PC-3 (cell line): ENCODE results near the gene ARL11. TPM values are rescaled to one million over a fixed set of nuclear protein-coding genes. Genes with fewer than 3 reads are reported as not detected.

Experiments used
- ATAC-seq: fragments of 200-7000 bp; cut with Tn5 transposase; 2 replicates; pipeline ENCODE4 v1.9.1; 2020; ENCODE audit warnings: mild to moderate bottlenecking, moderate library complexity
- BruUV-seq: library from RNA; stranded (reverse); fragments of 400-500 nt; replicated peaks from 2 replicates; lab custom pipeline; 2021; lab: Mats Ljungman, UMichigan
- CTCF ChIA-PET: fragments of 300-600 bp; sonication (Branson Sonifier 250); formaldehyde crosslinking; loops from one replicate; lab custom pipeline; 2022; ENCODE audit warnings: antibody characterized with exemption; lab: Charles Lee
- POLR2A ChIA-PET: fragments of 300-600 bp; sonication (Branson Sonifier 250); formaldehyde crosslinking; loops from one replicate; lab custom pipeline; 2022; ENCODE audit warnings: antibody characterized with exemption; ENCODE audit not compliant: unreplicated experiment; lab: Charles Lee
- DNase-seq: peaks from one replicate; pipeline ENCODE4 v3.0.0-alpha.2; 2015
- H2AFZ ChIP-seq: fragments of 300-600 bp; sonication (generic); 2 replicates; pipeline ENCODE4 v1.6.0; 2016; ENCODE audit warnings: antibody characterized with exemption, low read length
- H3F3A ChIP-seq: fragments of 300-600 bp; sonication (generic); one replicate; pipeline ENCODE4 v1.6.0; 2017; ENCODE audit warnings: antibody characterized with exemption, low read length, control low read depth, mild to moderate bottlenecking; ENCODE audit not compliant: unreplicated experiment
- H3K27ac ChIP-seq: fragments of 300-600 bp; sonication (generic); 2 replicates; pipeline ENCODE4 v1.5.1; 2016; ENCODE audit warnings: mild to moderate bottlenecking, low read length
- H3K27me3 ChIP-seq: fragments of 300-600 bp; sonication (generic); 2 replicates; pipeline ENCODE4 v1.6.1; 2016; ENCODE audit warnings: low read length, mixed read lengths
- H3K36me3 ChIP-seq: fragments of 300-600 bp; sonication (generic); 2 replicates; pipeline ENCODE4 v1.6.1; 2016; ENCODE audit warnings: low read depth, mixed run types, low read length, mixed read lengths
- H3K4me1 ChIP-seq: fragments of 300-600 bp; sonication (generic); 2 replicates; pipeline ENCODE4 v1.5.1; 2016; ENCODE audit warnings: low read length; ENCODE audit not compliant: insufficient read depth
- H3K4me2 ChIP-seq: fragments of 300-600 bp; sonication (generic); 2 replicates; pipeline ENCODE4 v1.6.0; 2016; ENCODE audit warnings: low read length
- H3K4me3 ChIP-seq: fragments of 300-600 bp; sonication (generic); 2 replicates; pipeline ENCODE4 v1.5.1; 2016; ENCODE audit warnings: mild to moderate bottlenecking, low read length, mixed read lengths
- H3K79me2 ChIP-seq: fragments of 300-600 bp; sonication (generic); 2 replicates; pipeline ENCODE4 v1.6.1; 2017; ENCODE audit warnings: low read length, mixed read lengths
- H3K9ac ChIP-seq: fragments of 300-600 bp; sonication (generic); 2 replicates; pipeline ENCODE4 v1.6.0; 2016; ENCODE audit warnings: mild to moderate bottlenecking, low read length
- H3K9me2 ChIP-seq: fragments of 300-600 bp; sonication (generic); replicated peaks from 2 replicates; pipeline ENCODE4 v1.6.1; 2016; ENCODE audit warnings: mixed run types, low read length, mixed read lengths
- H3K9me3 ChIP-seq: fragments of 300-600 bp; sonication (generic); 2 replicates; pipeline ENCODE4 v1.6.1; 2016; ENCODE audit warnings: low read length, mixed read lengths
- H4K20me1 ChIP-seq: fragments of 300-600 bp; sonication (generic); 2 replicates; pipeline ENCODE4 v1.6.1; 2016; ENCODE audit warnings: low read length, mixed read lengths
- EZH2 ChIP-seq: fragments of 300-600 bp; sonication (generic); IDR thresholded peaks from one replicate; pipeline ENCODE4 v1.6.1; 2017; ENCODE audit warnings: antibody characterized with exemption, mild to moderate bottlenecking, low read length; ENCODE audit not compliant: unreplicated experiment
- EZH2phosphoT487 ChIP-seq: fragments of 300-600 bp; sonication (generic); IDR thresholded peaks from 2 replicates; pipeline ENCODE4 v1.6.1; 2018; ENCODE audit warnings: mild to moderate bottlenecking, antibody characterized with exemption, low read length, borderline replicate concordance
- intact Hi-C: fragments of 100-400 bp; cut with micrococcal nuclease; formaldehyde crosslinking; loops from 2 replicates; pipeline ENCODE4 v1.9.0; 2023
- total RNA-seq: library from RNA; depleted of rRNA; stranded (reverse); fragments of >200 nt; gene quantifications from 2 replicates; pipeline ENCODE4 v1.2.3, GENCODE V29; 2014
- TF ChIP-seq, protein P1 (sequence below): fragments of 300-600 bp; sonication (generic); conservative IDR thresholded peaks from 2 replicates; pipeline ENCODE4 v1.5.1; 2017; ENCODE audit warnings: antibody characterized with exemption, low read depth, mild to moderate bottlenecking, low read length

Gene ARL11
- total RNA-seq, 1 experiment from 2014 or later: not detected

- intact Hi-C loops: no loop called here
- Histone ChIP-seq H3K27me3 (no peaks in the 10 kb centered on the region), H3K4me3 (no peak overlapping the region), H3K79me2 (no peaks in the 10 kb centered on the region), H3K27ac (no peak overlapping the region), H3K9me2 (no peaks in the 10 kb centered on the region), H3K9ac (no peak overlapping the region), H3K36me3 (no peaks in the 10 kb centered on the region), H3K9me3 (no peaks in the 10 kb centered on the region), H3K4me1 (no peaks in the 10 kb centered on the region), H3F3A (no peaks in the 10 kb centered on the region), H3K4me2 (no peak overlapping the region), H4K20me1 (no peaks in the 10 kb centered on the region), H2AFZ (no peak overlapping the region)
- no peak for ATAC-seq
- ChIA-PET CTCF (no interaction called here), POLR2A (no interaction called here)
- no peak for DNase-seq
- TF ChIP-seq, protein P1, sequence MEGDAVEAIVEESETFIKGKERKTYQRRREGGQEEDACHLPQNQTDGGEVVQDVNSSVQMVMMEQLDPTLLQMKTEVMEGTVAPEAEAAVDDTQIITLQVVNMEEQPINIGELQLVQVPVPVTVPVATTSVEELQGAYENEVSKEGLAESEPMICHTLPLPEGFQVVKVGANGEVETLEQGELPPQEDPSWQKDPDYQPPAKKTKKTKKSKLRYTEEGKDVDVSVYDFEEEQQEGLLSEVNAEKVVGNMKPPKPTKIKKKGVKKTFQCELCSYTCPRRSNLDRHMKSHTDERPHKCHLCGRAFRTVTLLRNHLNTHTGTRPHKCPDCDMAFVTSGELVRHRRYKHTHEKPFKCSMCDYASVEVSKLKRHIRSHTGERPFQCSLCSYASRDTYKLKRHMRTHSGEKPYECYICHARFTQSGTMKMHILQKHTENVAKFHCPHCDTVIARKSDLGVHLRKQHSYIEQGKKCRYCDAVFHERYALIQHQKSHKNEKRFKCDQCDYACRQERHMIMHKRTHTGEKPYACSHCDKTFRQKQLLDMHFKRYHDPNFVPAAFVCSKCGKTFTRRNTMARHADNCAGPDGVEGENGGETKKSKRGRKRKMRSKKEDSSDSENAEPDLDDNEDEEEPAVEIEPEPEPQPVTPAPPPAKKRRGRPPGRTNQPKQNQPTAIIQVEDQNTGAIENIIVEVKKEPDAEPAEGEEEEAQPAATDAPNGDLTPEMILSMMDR: no peak
- TF ChIP-seq EZH2 (no peak), EZH2phosphoT487 (no peak)
- no TSS peak for BruUV-seq
Measured at GRCh38 chr13:49622174-49622946, 5.9 kb upstream of the ARL11 start.

- H3K9me2 ChIP-seq: no peaks in the 10 kb centered on the region
- H3K27me3 ChIP-seq: no peaks in the 10 kb centered on the region
- H3K79me2 ChIP-seq: no peaks in the 10 kb centered on the region
- H3K27ac ChIP-seq: no peak overlapping the region
- no peak overlapping the region for H3K4me3 ChIP-seq
- H3K9ac ChIP-seq: no peak overlapping the region
- CTCF ChIA-PET: no interaction called here
- no peaks in the 10 kb centered on the region for H3K9me3 ChIP-seq
- no peaks in the 10 kb centered on the region for H3F3A ChIP-seq
- H3K4me2 ChIP-seq: no peak overlapping the region
- TF ChIP-seq EZH2phosphoT487 (no peak), EZH2 (no peak)
- TF ChIP-seq, protein P1: no peak
- intact Hi-C loops: no loop called here
- DNase-seq: no peak
- H4K20me1 ChIP-seq: no peaks in the 10 kb centered on the region
- no peaks in the 10 kb centered on the region for H3K36me3 ChIP-seq
- H3K4me1 ChIP-seq: no peaks in the 10 kb centered on the region
- no TSS peak for BruUV-seq
- POLR2A ChIA-PET: no interaction called here
- H2AFZ ChIP-seq: no peak overlapping the region
- no peak for ATAC-seq
Measured at GRCh38 chr13:49624229-49624628, 4.1 kb upstream of the ARL11 start.

- Histone ChIP-seq H3F3A (no peaks in the 10 kb centered on the region), H4K20me1 (no peaks in the 10 kb centered on the region), H3K27me3 (no peaks in the 10 kb centered on the region), H3K4me1 (no peaks in the 10 kb centered on the region), H3K27ac (no peak overlapping the region), H3K9me2 (no peaks in the 10 kb centered on the region), H2AFZ (no peak overlapping the region), H3K9ac (no peak overlapping the region), H3K9me3 (no peaks in the 10 kb centered on the region), H3K4me2 (no peak overlapping the region), H3K4me3 (no peak overlapping the region), H3K36me3 (no peaks in the 10 kb centered on the region), H3K79me2 (no peaks in the 10 kb centered on the region)
- ChIA-PET CTCF (interaction anchor here (0.6 kb wide), 1 partner anchor 311 kb away, joined by 3 read pairs; the partner anchor contains the start of gene SPRYD7), POLR2A (no interaction called here)
- DNase-seq: no peak
- intact Hi-C loops: no loop called here
- TF ChIP-seq EZH2: no peak
- TF ChIP-seq, protein P1: no peak
- TF ChIP-seq EZH2phosphoT487: no peak
- BruUV-seq: no TSS peak
- ATAC-seq: peak; percentile 24; the same call in 1 of the 2 replicates
Measured at GRCh38 chr13:49625392-49626079, 2.8 kb upstream of the ARL11 start.
